Measurements from ENCODE around the gene TCF7L1. TPM values are rescaled to one million over a fixed set of nuclear protein-coding genes. Genes with fewer than 3 reads are reported as not detected.
A peak's percentile ranks its signal among the peaks of the same experiment; 100 is the strongest.

TCF7L1 gene, protein sequence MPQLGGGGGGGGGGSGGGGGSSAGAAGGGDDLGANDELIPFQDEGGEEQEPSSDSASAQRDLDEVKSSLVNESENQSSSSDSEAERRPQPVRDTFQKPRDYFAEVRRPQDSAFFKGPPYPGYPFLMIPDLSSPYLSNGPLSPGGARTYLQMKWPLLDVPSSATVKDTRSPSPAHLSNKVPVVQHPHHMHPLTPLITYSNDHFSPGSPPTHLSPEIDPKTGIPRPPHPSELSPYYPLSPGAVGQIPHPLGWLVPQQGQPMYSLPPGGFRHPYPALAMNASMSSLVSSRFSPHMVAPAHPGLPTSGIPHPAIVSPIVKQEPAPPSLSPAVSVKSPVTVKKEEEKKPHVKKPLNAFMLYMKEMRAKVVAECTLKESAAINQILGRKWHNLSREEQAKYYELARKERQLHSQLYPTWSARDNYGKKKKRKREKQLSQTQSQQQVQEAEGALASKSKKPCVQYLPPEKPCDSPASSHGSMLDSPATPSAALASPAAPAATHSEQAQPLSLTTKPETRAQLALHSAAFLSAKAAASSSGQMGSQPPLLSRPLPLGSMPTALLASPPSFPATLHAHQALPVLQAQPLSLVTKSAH
- 1 to 10 TPM; 1.2 to 8.8 (median 3.7) TPM for total RNA-seq
- long read RNA-seq, partial matches to known transcripts = 0 of 4 reads
- long read RNA-seq, other reads (novel, unspliced or antisense) = 4 of 4 reads

DNA sequence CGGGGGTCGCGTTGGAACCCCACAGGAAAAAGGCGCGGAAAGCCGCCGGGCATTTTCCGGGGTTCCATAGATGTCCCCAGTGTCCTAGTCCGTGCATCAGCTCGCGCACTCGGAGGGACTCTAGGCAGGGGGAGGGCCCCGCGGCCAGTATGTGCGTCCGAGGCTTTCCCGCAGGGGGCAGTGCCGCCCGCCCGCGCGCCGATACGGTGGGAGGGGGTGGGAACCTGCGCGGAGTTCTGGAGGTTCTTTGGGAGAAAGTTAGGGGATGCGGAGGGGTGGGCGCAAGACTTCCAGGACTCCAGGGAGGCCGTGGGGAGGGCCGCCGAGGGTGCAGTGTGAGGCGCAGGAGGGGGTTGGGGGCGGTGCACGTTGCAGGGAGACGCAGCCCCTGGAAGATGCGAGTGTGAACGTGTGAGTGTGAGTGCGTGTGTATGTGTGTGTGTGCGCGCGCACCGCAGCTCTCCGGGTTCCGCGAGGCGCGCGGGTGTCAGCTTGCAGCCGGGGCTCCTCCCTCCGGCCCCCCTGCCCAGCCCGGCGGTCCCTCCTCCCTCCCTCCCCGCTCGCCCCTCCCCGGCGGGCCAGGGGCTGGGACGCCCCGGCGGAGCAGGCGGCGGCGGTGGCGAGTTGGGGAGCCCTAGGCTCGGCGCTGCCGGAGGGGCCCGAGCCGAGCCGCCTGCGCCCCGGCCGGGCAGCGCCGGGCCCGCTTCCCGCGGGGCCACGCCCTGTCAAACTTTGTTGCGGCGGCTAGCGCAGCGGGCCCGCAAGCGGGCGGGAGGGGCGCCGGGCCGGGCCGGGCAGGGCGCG lies at the start of gene TCF7L1:
Gene TCF7L1, plus strand, starts transcription at position 559 of the 804 bp plus-strand sequence. CDS start 293 bp downstream, outside the sequence.
- Histone ChIP-seq H3K27ac (peak within 1 kb of the TSS; percentile 55 to 71 (median 59)), H3K4me1 (peaks cover 0 to 10% (median 3%) of the 10 kb centered on the region in 4 donors), H3K9me3 (no peaks in the 10 kb centered on the region), H3K36me3 (no peaks in the 10 kb centered on the region), H3K27me3 (no peaks in the 10 kb centered on the region), H3K4me3 (peak within 1 kb of the TSS; percentile 58 to 74 (median 65))
- DNase-seq (peak; percentile 84 to 88 (median 86)), ATAC-seq (peak; percentile 92 to 96 (median 94))
- intact Hi-C loops (cut with DNase I) = loop anchor here (10.0 kb wide), 1 partner anchor 152 kb away; no protein-coding TSS in a partner anchor
- 0% methylated on average over 17 of the region's 91 CpGs for WGBS (ENCODE audit: insufficient coverage, low coverage, low lambda C conversion rate, missing lambda C conversion rate)
- TF ChIP-seq POLR2A (IDR thresholded peaks at IDR 0.05) = no peak
- TF ChIP-seq, protein P1, sequence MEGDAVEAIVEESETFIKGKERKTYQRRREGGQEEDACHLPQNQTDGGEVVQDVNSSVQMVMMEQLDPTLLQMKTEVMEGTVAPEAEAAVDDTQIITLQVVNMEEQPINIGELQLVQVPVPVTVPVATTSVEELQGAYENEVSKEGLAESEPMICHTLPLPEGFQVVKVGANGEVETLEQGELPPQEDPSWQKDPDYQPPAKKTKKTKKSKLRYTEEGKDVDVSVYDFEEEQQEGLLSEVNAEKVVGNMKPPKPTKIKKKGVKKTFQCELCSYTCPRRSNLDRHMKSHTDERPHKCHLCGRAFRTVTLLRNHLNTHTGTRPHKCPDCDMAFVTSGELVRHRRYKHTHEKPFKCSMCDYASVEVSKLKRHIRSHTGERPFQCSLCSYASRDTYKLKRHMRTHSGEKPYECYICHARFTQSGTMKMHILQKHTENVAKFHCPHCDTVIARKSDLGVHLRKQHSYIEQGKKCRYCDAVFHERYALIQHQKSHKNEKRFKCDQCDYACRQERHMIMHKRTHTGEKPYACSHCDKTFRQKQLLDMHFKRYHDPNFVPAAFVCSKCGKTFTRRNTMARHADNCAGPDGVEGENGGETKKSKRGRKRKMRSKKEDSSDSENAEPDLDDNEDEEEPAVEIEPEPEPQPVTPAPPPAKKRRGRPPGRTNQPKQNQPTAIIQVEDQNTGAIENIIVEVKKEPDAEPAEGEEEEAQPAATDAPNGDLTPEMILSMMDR (IDR thresholded peaks at IDR 0.05) = peak; percentile 76 to 90 (median 82)

DNA sequence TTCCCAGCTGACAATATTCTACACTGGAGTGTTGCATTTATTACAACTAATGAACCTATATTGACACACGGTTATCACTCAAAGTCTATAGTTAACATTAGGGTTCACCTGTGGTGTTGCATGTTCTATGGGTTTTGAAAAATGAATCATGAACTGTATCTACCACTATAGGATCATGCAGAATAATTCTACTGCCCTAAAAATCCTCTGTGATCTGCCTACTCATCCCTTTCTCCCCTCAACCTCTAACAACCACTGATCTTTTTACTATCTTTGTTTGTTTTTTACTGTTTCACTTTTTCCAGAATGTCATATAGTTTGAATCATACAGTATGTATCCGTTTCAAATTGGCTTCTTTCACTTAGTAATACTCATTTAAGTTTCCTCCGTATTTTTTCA lies 47.6 kb upstream of the TCF7L1 start:
- 61% methylated on average over 3 of the region's 3 CpGs for WGBS (ENCODE audit: insufficient coverage, low coverage, low lambda C conversion rate, missing lambda C conversion rate)
- Histone ChIP-seq H3K36me3 (no peaks in the 10 kb centered on the region), H3K4me3 (no peak overlapping the region), H3K27ac (no peak overlapping the region), H3K27me3 (no peaks in the 10 kb centered on the region), H3K4me1 (no peaks in the 10 kb centered on the region), H3K9me3 (no peaks in the 10 kb centered on the region)
- no peak for DNase-seq
- no peak for ATAC-seq
- TF ChIP-seq, protein P1 (IDR thresholded peaks at IDR 0.05) = no peak
- no peak for TF ChIP-seq POLR2A (IDR thresholded peaks at IDR 0.05)
- intact Hi-C loops (cut with DNase I) = no loop called here

DNA sequence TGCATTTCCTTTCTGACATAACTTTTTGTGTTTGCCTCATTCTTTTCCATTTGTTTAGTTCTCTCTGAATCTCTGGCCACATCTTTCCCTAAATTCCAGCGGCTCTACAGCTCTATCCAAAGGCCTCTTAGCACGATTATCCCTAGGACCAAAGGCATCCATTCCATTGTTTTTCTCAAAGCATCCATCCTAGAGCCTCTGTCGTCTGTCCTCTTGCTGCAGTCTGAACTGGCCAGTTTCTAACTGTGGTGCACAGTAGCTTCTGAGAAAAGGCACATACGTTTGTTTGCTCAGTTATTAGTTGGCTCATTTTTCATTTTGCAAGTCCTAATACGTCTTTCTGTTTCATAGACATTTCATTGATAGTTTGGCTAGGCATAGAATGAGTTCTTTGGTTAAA lies 45.7 kb upstream of the TCF7L1 start:
- ATAC-seq (no peak), DNase-seq (no peak)
- Histone ChIP-seq H3K4me1 (no peaks in the 10 kb centered on the region), H3K27ac (no peak overlapping the region), H3K27me3 (no peaks in the 10 kb centered on the region), H3K36me3 (no peaks in the 10 kb centered on the region), H3K4me3 (no peak overlapping the region), H3K9me3 (no peaks in the 10 kb centered on the region)
- intact Hi-C loops (cut with DNase I) = no loop called here
- TF ChIP-seq POLR2A (IDR thresholded peaks at IDR 0.05) = no peak
- TF ChIP-seq, protein P1 (IDR thresholded peaks at IDR 0.05) = no peak
- WGBS (ENCODE audit: insufficient coverage, low coverage, low lambda C conversion rate, missing lambda C conversion rate) = 71% methylated on average over 5 of the region's 5 CpGs

DNA sequence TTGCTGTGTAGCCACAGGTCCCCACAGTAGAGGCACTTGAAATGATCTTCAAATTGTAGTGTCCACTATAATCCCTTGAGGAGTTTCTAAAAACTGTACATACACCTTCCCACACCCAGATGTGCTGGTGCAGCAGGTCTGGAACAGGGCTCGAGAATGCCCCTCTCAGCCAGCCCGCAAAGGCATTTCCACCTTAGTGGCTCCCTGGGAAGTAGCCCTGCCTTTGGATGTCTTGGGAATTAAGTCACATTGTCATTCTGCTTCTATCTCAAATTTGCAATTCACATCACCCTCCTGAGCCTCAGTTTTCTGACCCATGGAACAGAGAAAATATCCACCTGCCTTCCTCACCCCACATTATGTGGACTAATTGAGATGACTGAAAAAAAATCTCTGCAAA lies 44.3 kb upstream of the TCF7L1 start:
- Histone ChIP-seq H3K9me3 (no peaks in the 10 kb centered on the region), H3K36me3 (no peaks in the 10 kb centered on the region), H3K27me3 (no peaks in the 10 kb centered on the region), H3K27ac (no peak overlapping the region), H3K4me1 (no peaks in the 10 kb centered on the region), H3K4me3 (no peak overlapping the region)
- DNase-seq = no peak
- no CpG with 5 or more reads among the region's 2 CpGs for WGBS (ENCODE audit: insufficient coverage, low coverage, low lambda C conversion rate, missing lambda C conversion rate)
- intact Hi-C loops (cut with DNase I) = no loop called here
- no peak for ATAC-seq
- no peak for TF ChIP-seq POLR2A (IDR thresholded peaks at IDR 0.05)
- TF ChIP-seq, protein P1 (IDR thresholded peaks at IDR 0.05) = no peak

All from right lobe of liver (tissue), 6 donors.